WTC11 (cell line): ENCODE data around the gene NDOR1. TPM values are rescaled to one million over a fixed set of nuclear protein-coding genes. Genes with fewer than 3 reads are reported as not detected.

Source experiments
- ATAC-seq: fragments of 200-7000 bp; cut with Tn5 transposase; 2 replicates; pipeline ENCODE4 v1.10.0; 2021; ENCODE audit warnings: mild to moderate bottlenecking, moderate library complexity
- CTCF ChIA-PET: fragments of 300-600 bp; sonication (Branson Sonifier 250); formaldehyde crosslinking; loops from one replicate; lab custom pipeline; 2021; ENCODE audit warnings: antibody characterized with exemption; lab: Charles Lee
- POLR2A ChIA-PET: fragments of 350-600 bp; sonication (Branson Sonifier 250); formaldehyde crosslinking; loops from one replicate; lab custom pipeline; 2021; ENCODE audit warnings: antibody characterized with exemption; lab: Charles Lee
- DNase-seq: peaks from one replicate; pipeline ENCODE4 v3.0.0; 2021; ENCODE audit warnings: low spot score
- H3K27ac Mint-ChIP-seq: 2 replicates; pipeline ENCODE4 v1.8.0; 2021; ENCODE audit warnings: mixed read lengths
- H3K27me3 Mint-ChIP-seq: 2 replicates; pipeline ENCODE4 v1.8.0; 2021; ENCODE audit warnings: low read depth, mild to moderate bottlenecking, moderate library complexity, mixed read lengths
- H3K36me3 Mint-ChIP-seq: 2 replicates; pipeline ENCODE4 v1.8.0; 2021; ENCODE audit warnings: mixed read lengths
- H3K4me1 Mint-ChIP-seq: 2 replicates; pipeline ENCODE4 v1.8.0; 2022; ENCODE audit warnings: mixed read lengths
- H3K4me3 Mint-ChIP-seq: 2 replicates; pipeline ENCODE4 v1.8.0; 2021; ENCODE audit warnings: mild to moderate bottlenecking, moderate library complexity, mixed read lengths
- H3K9me3 Mint-ChIP-seq: 2 replicates; pipeline ENCODE4 v1.8.0; 2021; ENCODE audit warnings: mixed read lengths
- CBFB ChIP-seq: sonication (generic); formaldehyde crosslinking; IDR thresholded peaks from 2 replicates; pipeline ENCODE4 v1.8.1; 2022; ENCODE audit warnings: mild to moderate bottlenecking, low read depth, missing genetic modification reagents
- CREM ChIP-seq: sonication (generic); formaldehyde crosslinking; IDR thresholded peaks from 2 replicates; pipeline ENCODE4 v1.8.1; 2022; ENCODE audit warnings: mild to moderate bottlenecking, missing genetic modification reagents, moderate library complexity
- FOXP1 ChIP-seq: sonication (generic); formaldehyde crosslinking; IDR thresholded peaks from 2 replicates; pipeline ENCODE4 v1.8.0; 2022; ENCODE audit warnings: missing genetic modification reagents, mild to moderate bottlenecking, moderate library complexity, borderline replicate concordance
- GABPB1 ChIP-seq: sonication (generic); formaldehyde crosslinking; IDR thresholded peaks from 2 replicates; pipeline ENCODE4 v1.8.1; 2023; ENCODE audit warnings: mild to moderate bottlenecking, missing genetic modification reagents
- GTF2I ChIP-seq: fragments of 250-450 bp; sonication (Bioruptor Pico); conservative IDR thresholded peaks from 2 replicates; pipeline ENCODE4 v1.4.0; 2021; ENCODE audit warnings: mild to moderate bottlenecking
- HMGA2 ChIP-seq: fragments of 250-450 bp; sonication (Bioruptor Pico); IDR thresholded peaks from 2 replicates; pipeline ENCODE4 v1.4.0; 2021; ENCODE audit warnings: mild to moderate bottlenecking, moderate library complexity
- JAZF1 ChIP-seq: fragments of 250-450 bp; sonication (Bioruptor Pico); IDR thresholded peaks from 2 replicates; pipeline ENCODE4 v1.9.0; 2021; ENCODE audit warnings: moderate library complexity, mild to moderate bottlenecking, inconsistent platforms
- MXD4 ChIP-seq: fragments of 250-450 bp; sonication (Bioruptor Pico); IDR thresholded peaks from 2 replicates; pipeline ENCODE4 v1.8.0; 2021; ENCODE audit warnings: mild to moderate bottlenecking, moderate library complexity, borderline replicate concordance
- NFATC4 ChIP-seq: fragments of 250-450 bp; sonication (Bioruptor Pico); IDR thresholded peaks from 2 replicates; pipeline ENCODE4 v1.9.0; 2021; ENCODE audit warnings: mild to moderate bottlenecking
- OVOL2 ChIP-seq: fragments of 250-450 bp; sonication (Bioruptor Pico); IDR thresholded peaks from 2 replicates; pipeline ENCODE4 v1.9.0; 2021; ENCODE audit warnings: mild to moderate bottlenecking, borderline replicate concordance
- SMAD4 ChIP-seq: sonication (generic); formaldehyde crosslinking; IDR thresholded peaks from 2 replicates; pipeline ENCODE4 v1.8.0; 2022; ENCODE audit warnings: mild to moderate bottlenecking, missing genetic modification reagents
- SOX15 ChIP-seq: fragments of 250-450 bp; sonication (Bioruptor Pico); IDR thresholded peaks from 2 replicates; pipeline ENCODE4 v1.9.0; 2021; ENCODE audit warnings: mild to moderate bottlenecking
- SP1 ChIP-seq: sonication (generic); formaldehyde crosslinking; conservative IDR thresholded peaks from 2 replicates; pipeline ENCODE4 v1.8.1; 2022; ENCODE audit warnings: missing genetic modification reagents
- TEAD4 ChIP-seq: sonication (generic); formaldehyde crosslinking; IDR thresholded peaks from 2 replicates; pipeline ENCODE4 v1.8.0; 2022; ENCODE audit warnings: mild to moderate bottlenecking, missing genetic modification reagents
- TP53 ChIP-seq: sonication (generic); formaldehyde crosslinking; IDR thresholded peaks from 2 replicates; pipeline ENCODE4 v1.8.1; 2023; ENCODE audit warnings: mild to moderate bottlenecking, missing genetic modification reagents
- ZNF121 ChIP-seq: sonication (generic); formaldehyde crosslinking; IDR thresholded peaks from 2 replicates; pipeline ENCODE4 v1.8.0; 2023; ENCODE audit warnings: missing genetic modification reagents
- ZNF263 ChIP-seq: sonication (generic); formaldehyde crosslinking; IDR thresholded peaks from 2 replicates; pipeline ENCODE4 v1.8.1; 2022; ENCODE audit warnings: low read depth, mild to moderate bottlenecking, moderate library complexity, missing genetic modification reagents
- total RNA-seq: library from RNA; stranded (reverse); gene quantifications from 3 replicates; pipeline ENCODE4 v1.2.3, GENCODE V29; 2021
- TF ChIP-seq, protein P1 (sequence below): fragments of 250-450 bp; sonication (Bioruptor Pico); IDR thresholded peaks from 2 replicates; pipeline ENCODE4 v2.1.2; 2022; ENCODE audit warnings: mild to moderate bottlenecking, moderate library complexity
- TF ChIP-seq, protein P2 (sequence below): sonication (generic); formaldehyde crosslinking; IDR thresholded peaks from 2 replicates; pipeline ENCODE4 v1.8.0; 2022; ENCODE audit warnings: mild to moderate bottlenecking, missing genetic modification reagents
- TF ChIP-seq, protein P3 (sequence below): sonication (generic); formaldehyde crosslinking; IDR thresholded peaks from 2 replicates; pipeline ENCODE4 v1.8.1; 2023; ENCODE audit warnings: mild to moderate bottlenecking, missing genetic modification reagents, moderate library complexity
- TF ChIP-seq, protein P4 (sequence below): sonication (generic); formaldehyde crosslinking; IDR thresholded peaks from 2 replicates; pipeline ENCODE4 v1.8.0; 2022; ENCODE audit warnings: mild to moderate bottlenecking, missing genetic modification reagents
- TF ChIP-seq, protein P5 (sequence below): fragments of 250-450 bp; sonication (Bioruptor Pico); conservative IDR thresholded peaks from 2 replicates; pipeline ENCODE4 v1.9.0; 2021; ENCODE audit warnings: mild to moderate bottlenecking
- TF ChIP-seq, protein P6 (sequence below): fragments of 250-450 bp; sonication (Bioruptor Pico); IDR thresholded peaks from 2 replicates; pipeline ENCODE4 v1.9.0; 2021; ENCODE audit warnings: mild to moderate bottlenecking
- TF ChIP-seq, protein P7 (sequence below): sonication (generic); formaldehyde crosslinking; IDR thresholded peaks from 2 replicates; pipeline ENCODE4 v1.8.1; 2022; ENCODE audit warnings: low read depth, mild to moderate bottlenecking, moderate library complexity, missing genetic modification reagents, borderline replicate concordance
- TF ChIP-seq, protein P8 (sequence below): sonication (generic); formaldehyde crosslinking; IDR thresholded peaks from 2 replicates; pipeline ENCODE4 v1.8.0; 2023; ENCODE audit warnings: missing genetic modification reagents

Gene NDOR1
- total RNA-seq, 1 experiment from 2014 or later: 49.0 TPM

DNA sequence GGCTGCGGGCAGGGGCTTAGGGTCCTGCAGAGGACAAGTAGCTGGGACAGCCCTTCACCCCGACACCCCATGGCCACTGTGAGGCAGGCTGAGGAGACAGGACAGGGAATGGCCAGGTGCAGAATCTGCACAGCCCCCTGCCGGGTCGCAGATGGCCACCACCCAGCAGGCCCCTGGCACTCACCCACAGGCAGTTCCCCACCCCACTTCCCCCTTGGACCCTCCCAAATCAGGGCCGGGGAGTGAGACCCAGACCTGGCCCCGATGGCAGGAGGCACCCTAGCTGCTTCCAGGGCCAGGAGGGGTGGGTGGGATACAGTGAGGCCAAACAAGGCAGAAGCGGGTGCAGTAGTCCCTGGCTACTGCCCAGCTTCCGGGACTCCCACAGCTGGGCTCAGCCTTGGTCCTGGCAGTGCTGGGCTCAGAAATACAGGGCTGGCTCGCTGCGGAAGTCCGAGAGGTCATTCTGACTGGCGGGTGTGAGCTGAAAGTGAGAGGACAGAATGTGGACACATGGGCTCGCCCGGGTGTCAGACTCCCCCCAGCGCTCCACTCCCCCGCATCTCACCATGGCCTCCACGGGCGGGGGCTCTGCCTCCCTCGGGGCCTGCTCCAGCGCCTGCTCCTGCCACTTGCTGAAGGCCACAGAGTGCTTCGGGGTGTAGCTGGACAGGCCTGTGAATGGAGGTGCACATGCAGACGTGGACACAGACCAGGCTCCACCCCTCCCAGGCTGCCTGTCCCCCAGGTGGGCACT lies 13.6 kb upstream of the NDOR1 start:
- no peak for DNase-seq
- POLR2A ChIA-PET: interaction anchor here (1.1 to 2.3 kb wide), 3 partner anchors 9 to 25 kb away, joined by 3 to 13 read pairs (median 5); partner anchors contain the start of genes TMEM210 and TPRN
- Mint-ChIP-seq H3K27me3 (no peaks in the 10 kb centered on the region), H3K4me1 (peaks cover 22% of the 10 kb centered on the region), H3K4me3 (no peak overlapping the region), H3K9me3 (no peaks in the 10 kb centered on the region), H3K27ac (no peak overlapping the region), H3K36me3 (no peaks in the 10 kb centered on the region; the same call in 1 of the 2 replicates)
- ATAC-seq: no peak
- TF ChIP-seq, protein P1, sequence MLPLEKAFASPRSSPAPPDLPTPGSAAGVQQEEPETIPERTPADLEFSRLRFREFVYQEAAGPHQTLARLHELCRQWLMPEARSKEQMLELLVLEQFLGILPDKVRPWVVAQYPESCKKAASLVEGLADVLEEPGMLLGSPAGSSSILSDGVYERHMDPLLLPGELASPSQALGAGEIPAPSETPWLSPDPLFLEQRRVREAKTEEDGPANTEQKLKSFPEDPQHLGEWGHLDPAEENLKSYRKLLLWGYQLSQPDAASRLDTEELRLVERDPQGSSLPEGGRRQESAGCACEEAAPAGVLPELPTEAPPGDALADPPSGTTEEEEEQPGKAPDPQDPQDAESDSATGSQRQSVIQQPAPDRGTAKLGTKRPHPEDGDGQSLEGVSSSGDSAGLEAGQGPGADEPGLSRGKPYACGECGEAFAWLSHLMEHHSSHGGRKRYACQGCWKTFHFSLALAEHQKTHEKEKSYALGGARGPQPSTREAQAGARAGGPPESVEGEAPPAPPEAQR (CRISPR knock-in tag): no peak
- TF ChIP-seq ZNF121 (CRISPR knock-in tag) (no peak), TEAD4 (no peak), GABPB1 (CRISPR knock-in tag) (no peak), TP53 (CRISPR knock-in tag) (no peak), CBFB (CRISPR knock-in tag) (no peak), JAZF1 (CRISPR knock-in tag) (no peak), FOXP1 (CRISPR knock-in tag) (no peak), OVOL2 (CRISPR knock-in tag) (no peak), NFATC4 (CRISPR knock-in tag) (no peak), SMAD4 (CRISPR knock-in tag) (no peak), SOX15 (CRISPR knock-in tag) (no peak)
- TF ChIP-seq, protein P2, sequence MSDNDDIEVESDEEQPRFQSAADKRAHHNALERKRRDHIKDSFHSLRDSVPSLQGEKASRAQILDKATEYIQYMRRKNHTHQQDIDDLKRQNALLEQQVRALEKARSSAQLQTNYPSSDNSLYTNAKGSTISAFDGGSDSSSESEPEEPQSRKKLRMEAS (CRISPR knock-in tag): no peak
- TF ChIP-seq, protein P3, sequence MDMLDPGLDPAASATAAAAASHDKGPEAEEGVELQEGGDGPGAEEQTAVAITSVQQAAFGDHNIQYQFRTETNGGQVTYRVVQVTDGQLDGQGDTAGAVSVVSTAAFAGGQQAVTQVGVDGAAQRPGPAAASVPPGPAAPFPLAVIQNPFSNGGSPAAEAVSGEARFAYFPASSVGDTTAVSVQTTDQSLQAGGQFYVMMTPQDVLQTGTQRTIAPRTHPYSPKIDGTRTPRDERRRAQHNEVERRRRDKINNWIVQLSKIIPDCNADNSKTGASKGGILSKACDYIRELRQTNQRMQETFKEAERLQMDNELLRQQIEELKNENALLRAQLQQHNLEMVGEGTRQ: no peak
- TF ChIP-seq, protein P4, sequence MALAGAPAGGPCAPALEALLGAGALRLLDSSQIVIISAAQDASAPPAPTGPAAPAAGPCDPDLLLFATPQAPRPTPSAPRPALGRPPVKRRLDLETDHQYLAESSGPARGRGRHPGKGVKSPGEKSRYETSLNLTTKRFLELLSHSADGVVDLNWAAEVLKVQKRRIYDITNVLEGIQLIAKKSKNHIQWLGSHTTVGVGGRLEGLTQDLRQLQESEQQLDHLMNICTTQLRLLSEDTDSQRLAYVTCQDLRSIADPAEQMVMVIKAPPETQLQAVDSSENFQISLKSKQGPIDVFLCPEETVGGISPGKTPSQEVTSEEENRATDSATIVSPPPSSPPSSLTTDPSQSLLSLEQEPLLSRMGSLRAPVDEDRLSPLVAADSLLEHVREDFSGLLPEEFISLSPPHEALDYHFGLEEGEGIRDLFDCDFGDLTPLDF: no peak
- TF ChIP-seq, protein P5, sequence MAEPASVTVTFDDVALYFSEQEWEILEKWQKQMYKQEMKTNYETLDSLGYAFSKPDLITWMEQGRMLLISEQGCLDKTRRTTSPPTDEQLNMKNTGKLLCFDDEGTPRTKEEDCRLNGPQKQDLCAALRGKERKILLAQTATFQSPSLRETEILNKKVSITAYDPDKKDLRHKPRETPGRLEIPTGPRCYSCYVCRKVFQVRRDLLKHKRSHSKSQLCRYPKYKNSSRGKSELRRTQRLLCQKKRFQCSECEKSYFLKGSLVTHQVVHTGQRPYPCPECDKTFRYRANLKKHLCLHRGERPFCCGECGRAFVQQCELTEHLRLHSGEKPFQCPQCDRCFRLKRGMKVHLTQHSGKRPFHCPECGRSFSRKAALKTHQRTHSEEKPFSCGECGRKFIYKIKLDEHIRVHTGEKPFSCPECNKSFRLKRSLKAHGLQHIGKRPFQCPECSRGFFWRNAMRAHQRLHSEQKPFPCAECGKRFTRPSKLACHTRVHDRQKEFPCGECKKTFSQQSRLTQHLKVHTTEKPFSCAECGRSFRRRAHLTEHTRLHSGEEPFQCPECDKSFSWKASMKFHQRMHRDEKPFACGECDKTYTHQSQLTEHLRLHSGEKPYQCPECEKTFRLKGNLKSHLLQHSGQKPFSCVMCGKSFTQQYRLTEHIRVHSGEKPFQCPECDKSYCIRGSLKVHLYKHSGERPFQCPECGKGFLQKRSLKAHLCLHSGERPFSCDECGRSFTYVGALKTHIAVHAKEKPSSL (CRISPR knock-in tag): no peak
- TF ChIP-seq, protein P6, sequence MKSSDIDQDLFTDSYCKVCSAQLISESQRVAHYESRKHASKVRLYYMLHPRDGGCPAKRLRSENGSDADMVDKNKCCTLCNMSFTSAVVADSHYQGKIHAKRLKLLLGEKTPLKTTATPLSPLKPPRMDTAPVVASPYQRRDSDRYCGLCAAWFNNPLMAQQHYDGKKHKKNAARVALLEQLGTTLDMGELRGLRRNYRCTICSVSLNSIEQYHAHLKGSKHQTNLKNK (CRISPR knock-in tag): no peak
- TF ChIP-seq, all 79 proteins: peak for 0
- CTCF ChIA-PET: interaction anchor here (1.2 to 1.6 kb wide), 5 partner anchors 15 to 190 kb away, joined by 3 to 8 read pairs (median 5); no protein-coding TSS in a partner anchor

DNA sequence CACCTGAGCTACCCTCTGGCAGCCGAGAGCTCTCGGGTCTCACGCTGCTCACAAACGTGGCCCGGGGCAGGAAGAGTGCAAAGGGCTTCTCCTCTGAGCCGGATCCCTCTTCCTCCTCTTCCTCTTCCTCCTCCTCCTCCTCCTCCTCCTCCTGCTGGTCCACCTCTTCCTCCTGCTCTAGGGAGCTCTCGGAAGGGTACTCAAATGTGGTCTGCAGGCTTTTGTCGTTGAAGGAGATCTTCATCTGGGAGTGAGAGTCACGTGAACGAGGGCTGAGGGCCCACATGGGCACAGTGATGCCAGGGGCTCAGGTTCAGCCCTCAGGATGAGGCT lies 13.1 kb upstream of the NDOR1 start:
- Mint-ChIP-seq H3K27ac (no peak overlapping the region), H3K4me1 (peaks cover 16% of the 10 kb centered on the region), H3K4me3 (no peak overlapping the region), H3K9me3 (no peaks in the 10 kb centered on the region), H3K36me3 (no peaks in the 10 kb centered on the region; the same call in 1 of the 2 replicates), H3K27me3 (no peaks in the 10 kb centered on the region)
- ATAC-seq (no peak), DNase-seq (no peak)
- ChIA-PET POLR2A (interaction anchor here (1.1 to 1.2 kb wide), 2 partner anchors 20 to 25 kb away, joined by 3 to 5 read pairs; partner anchors contain the start of gene TMEM210), CTCF (interaction anchor here (0.7 to 1.6 kb wide), 6 partner anchors 15 to 191 kb away, joined by 3 to 8 read pairs (median 4); no protein-coding TSS in a partner anchor)
- TF ChIP-seq ZNF121 (CRISPR knock-in tag): no peak
- TF ChIP-seq GABPB1 (CRISPR knock-in tag): no peak
- TF ChIP-seq, protein P6 (CRISPR knock-in tag): no peak
- no peak for TF ChIP-seq ZNF263 (CRISPR knock-in tag)
- TF ChIP-seq HMGA2 (CRISPR knock-in tag): no peak
- no peak for TF ChIP-seq MXD4 (CRISPR knock-in tag)
- TF ChIP-seq, protein P7, sequence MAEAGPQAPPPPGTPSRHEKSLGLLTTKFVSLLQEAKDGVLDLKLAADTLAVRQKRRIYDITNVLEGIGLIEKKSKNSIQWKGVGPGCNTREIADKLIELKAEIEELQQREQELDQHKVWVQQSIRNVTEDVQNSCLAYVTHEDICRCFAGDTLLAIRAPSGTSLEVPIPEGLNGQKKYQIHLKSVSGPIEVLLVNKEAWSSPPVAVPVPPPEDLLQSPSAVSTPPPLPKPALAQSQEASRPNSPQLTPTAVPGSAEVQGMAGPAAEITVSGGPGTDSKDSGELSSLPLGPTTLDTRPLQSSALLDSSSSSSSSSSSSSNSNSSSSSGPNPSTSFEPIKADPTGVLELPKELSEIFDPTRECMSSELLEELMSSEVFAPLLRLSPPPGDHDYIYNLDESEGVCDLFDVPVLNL (CRISPR knock-in tag): no peak
- TF ChIP-seq CREM (CRISPR knock-in tag): no peak
- no peak for TF ChIP-seq GTF2I (CRISPR knock-in tag)
- TF ChIP-seq FOXP1 (CRISPR knock-in tag): no peak
- TF ChIP-seq SP1 (CRISPR knock-in tag): no peak
- TF ChIP-seq, protein P8, sequence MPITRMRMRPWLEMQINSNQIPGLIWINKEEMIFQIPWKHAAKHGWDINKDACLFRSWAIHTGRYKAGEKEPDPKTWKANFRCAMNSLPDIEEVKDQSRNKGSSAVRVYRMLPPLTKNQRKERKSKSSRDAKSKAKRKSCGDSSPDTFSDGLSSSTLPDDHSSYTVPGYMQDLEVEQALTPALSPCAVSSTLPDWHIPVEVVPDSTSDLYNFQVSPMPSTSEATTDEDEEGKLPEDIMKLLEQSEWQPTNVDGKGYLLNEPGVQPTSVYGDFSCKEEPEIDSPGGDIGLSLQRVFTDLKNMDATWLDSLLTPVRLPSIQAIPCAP: no peak
